Endothelial cell of umbilical vein (primary cell): ENCODE measurements around the gene SRBD1. TPM values are rescaled to one million over a fixed set of nuclear protein-coding genes. Genes with fewer than 3 reads are reported as not detected.

Source experiments
- BruUV-seq: library from RNA; stranded (reverse); fragments of 400-500 nt; replicated peaks from 2 replicates; lab custom pipeline; 2021; lab: Mats Ljungman, UMichigan
- CTCF ChIA-PET: fragments of 300-600, 350-600 bp; sonication (Branson Sonifier 250); formaldehyde crosslinking; loops from one replicate; lab custom pipeline; 2021; ENCODE audit warnings: antibody characterized with exemption, inconsistent platforms; lab: Charles Lee
- POLR2A ChIA-PET: fragments of 300-600, 350-600 bp; sonication (Branson Sonifier 250); formaldehyde crosslinking; loops from one replicate; lab custom pipeline; 2021; ENCODE audit warnings: antibody characterized with exemption, inconsistent platforms; lab: Charles Lee
- DNase-seq: peaks from one replicate; pipeline ENCODE4 v3.0.0-alpha.2; 2011; ENCODE audit warnings: low read depth, low spot score
- FAIRE-seq: peaks from 2 replicates; lab custom pipeline; 2011; peaks lifted over from hg19 to GRCh38; lab: Jason Lieb, UNC
- H2AFZ ChIP-seq: 2 replicates; pipeline ENCODE4 v1.6.0; 2012; ENCODE audit warnings: low read depth, low read length, control low read depth, inconsistent platforms
- H3K27ac ChIP-seq: 2 replicates; pipeline ENCODE4 v1.5.1; 2011; ENCODE audit warnings: low read depth, mild to moderate bottlenecking, control low read depth, low read length, moderate library complexity; ENCODE audit not compliant: insufficient read depth
- H3K27me3 ChIP-seq, 2 experiments: 2 replicates each; pipeline versions ENCODE4 v1.6.0 to v1.6.1; 2011; ENCODE audit warnings: low read length in 2 of 2, mixed read lengths in 1 of 2; ENCODE audit not compliant: control insufficient read depth in 2 of 2, insufficient read depth in 2 of 2
- H3K36me3 ChIP-seq, 2 experiments: 2 replicates in 1 of 2; 3 replicates in 1 of 2; pipeline ENCODE4 v1.5.1; 2011; ENCODE audit warnings: low read length in 2 of 2, mild to moderate bottlenecking in 1 of 2, moderate library complexity in 1 of 2; ENCODE audit not compliant: control insufficient read depth in 2 of 2, insufficient read depth in 2 of 2; ENCODE audit errors: extremely low read depth in 1 of 2
- H3K4me1 ChIP-seq: 3 replicates; pipeline ENCODE4 v1.5.1; 2011; ENCODE audit warnings: mild to moderate bottlenecking, low read length; ENCODE audit not compliant: control insufficient read depth, insufficient read depth; ENCODE audit errors: extremely low read depth
- H3K4me2 ChIP-seq: 2 replicates; pipeline ENCODE4 v1.6.1; 2011; ENCODE audit warnings: low read length, control low read depth, mixed read lengths; ENCODE audit not compliant: insufficient read depth
- H3K4me3 ChIP-seq, 3 experiments: fragments of 200-600 bp in 1 of 3; sonication (generic), shearing (Covaris generic) in 1 of 3; replicated peaks in 1 of 3; 2 replicates each; pipeline ENCODE4 v1.5.1; 2011 to 2016; ENCODE audit warnings: control low read depth in 3 of 3, low read length in 3 of 3, mild to moderate bottlenecking in 2 of 3, inconsistent platforms in 1 of 3, low read depth in 1 of 3, moderate library complexity in 1 of 3; ENCODE audit not compliant: insufficient read depth in 1 of 3
- H3K79me2 ChIP-seq: 2 replicates; pipeline ENCODE4 v1.6.0; 2012; ENCODE audit warnings: low read length, inconsistent platforms; ENCODE audit not compliant: control insufficient read depth, insufficient read depth
- H3K9ac ChIP-seq: replicated peaks from 2 replicates; pipeline ENCODE3; 2011; ENCODE audit warnings: low read length, control low read depth; ENCODE audit not compliant: insufficient read depth; ENCODE audit errors: extremely low read depth
- H3K9me1 ChIP-seq: replicated peaks from 3 replicates; pipeline ENCODE4 v1.6.0; 2011; ENCODE audit warnings: mild to moderate bottlenecking, low read length; ENCODE audit not compliant: control insufficient read depth, insufficient read depth; ENCODE audit errors: extremely low read depth
- H3K9me3 ChIP-seq: replicated peaks from 2 replicates; pipeline ENCODE4 v1.5.1; 2012; ENCODE audit warnings: low read length, inconsistent platforms; ENCODE audit not compliant: control insufficient read depth, insufficient read depth
- H4K20me1 ChIP-seq: replicated peaks from 2 replicates; pipeline ENCODE3; 2011; ENCODE audit warnings: mild to moderate bottlenecking, low read length; ENCODE audit not compliant: control insufficient read depth, insufficient read depth; ENCODE audit errors: extremely low read depth
- CTCF ChIP-seq, 2 donors: IDR thresholded peaks; 1 replicate in 1 of 2; 2 replicates in 1 of 2; pipeline ENCODE4 v1.5.1; 2011; ENCODE audit warnings: low read length in 2 of 2, mild to moderate bottlenecking in 2 of 2, moderate library complexity in 2 of 2, control low read depth in 1 of 2, inconsistent platforms in 1 of 2, low read depth in 1 of 2; ENCODE audit not compliant: insufficient read depth in 1 of 2; ENCODE audit errors: extremely low read depth in 1 of 2
- EZH2 ChIP-seq: IDR thresholded peaks from 2 replicates; pipeline ENCODE4 v1.6.1; 2012; ENCODE audit warnings: borderline replicate concordance, low read depth, mild to moderate bottlenecking, moderate library complexity, low read length, inconsistent platforms; ENCODE audit not compliant: severe bottlenecking
- FOS ChIP-seq: IDR thresholded peaks from 2 replicates; pipeline ENCODE4 v1.6.1; 2011; ENCODE audit warnings: mild to moderate bottlenecking, low read length, moderate library complexity, borderline replicate concordance; ENCODE audit not compliant: insufficient read depth
- GATA2 ChIP-seq: IDR thresholded peaks from 2 replicates; pipeline ENCODE4 v1.7.0; 2011; ENCODE audit warnings: low read depth, mild to moderate bottlenecking, moderate library complexity, mixed read lengths, low read length; ENCODE audit not compliant: insufficient read length, insufficient read depth
- JUN ChIP-seq: IDR thresholded peaks from 2 replicates; pipeline ENCODE4 v1.6.1; 2011; ENCODE audit warnings: borderline replicate concordance, low read depth; ENCODE audit not compliant: insufficient read length, insufficient read depth
- MYC ChIP-seq: IDR thresholded peaks from one replicate; pipeline ENCODE4 v1.6.1; 2011; ENCODE audit warnings: mild to moderate bottlenecking, low read depth, low read length
- POLR2A ChIP-seq: IDR thresholded peaks from 2 replicates; pipeline ENCODE4 v1.6.1; 2012; ENCODE audit warnings: low read depth, mild to moderate bottlenecking, control low read depth, low read length
- POLR2AphosphoS5 ChIP-seq: IDR thresholded peaks from 2 replicates; pipeline ENCODE4 v1.6.1; 2012; ENCODE audit warnings: low read depth, mild to moderate bottlenecking, control low read depth, low read length, moderate library complexity; ENCODE audit not compliant: insufficient read depth
- dilution Hi-C: fragments of 300-500 bp; cut with MboI; formaldehyde crosslinking; loops from one replicate; pipeline ENCODE4 v1.15.0; 2019; ENCODE audit warnings: low sequenced_read_pairs; ENCODE audit not compliant: extremely low pct_ligation_motif_present
- intact Hi-C: fragments of 100-400 bp; cut with micrococcal nuclease; formaldehyde crosslinking; loops from one replicate; pipeline ENCODE4 v1.10.0; 2022
- polyA plus RNA-seq, 4 experiments: library from polyadenylated mRNA; depleted of rRNA in 3 of 4; stranded (reverse) in 3 of 4; unstranded in 1 of 4; fragments of >200 nt; gene quantifications; 2 replicates each; pipeline versions ENCODE4 v1.2.1 to v1.2.3, GENCODE V29; 2011 to 2012; ENCODE audit warnings: missing spikeins in 1 of 4
- total RNA-seq: library from RNA; stranded (reverse); gene quantifications from 2 replicates; pipeline ENCODE4 v1.2.3, GENCODE V29; 2021
- TF ChIP-seq, protein P1 (sequence below): IDR thresholded peaks from 2 replicates; pipeline ENCODE4 v1.6.1; 2011; ENCODE audit not compliant: insufficient read depth, insufficient read length

The SRBD1 gene
- total and polyA plus RNA-seq, 2 donors (not counting 3 experiments of a cell fraction or from before 2014, with no cell fraction given): 3.7 to 12.5 TPM

GRCh38 chr2:45390441-45390840 lies 220.6 kb downstream of the SRBD1 start:
- Histone ChIP-seq H3K27ac (no peak overlapping the region), H3K4me1 (peaks cover 10% of the 10 kb centered on the region), H3K36me3 (no peaks in the 10 kb centered on the region), H3K9me3 (no peaks in the 10 kb centered on the region), H3K9me1 (no peaks in the 10 kb centered on the region), H3K9ac (no peak overlapping the region), H3K4me2 (no peak overlapping the region), H3K79me2 (no peaks in the 10 kb centered on the region), H2AFZ (peak overlapping the region; percentile 5), H3K4me3 (no peak overlapping the region), H4K20me1 (no peaks in the 10 kb centered on the region), H3K27me3 (no peaks in the 10 kb centered on the region)
- ChIA-PET CTCF (interaction anchor here (1.3 to 1.6 kb wide), 2 partner anchors 10 to 29 kb away, joined by 3 read pairs; no protein-coding TSS in a partner anchor), POLR2A (no interaction called here)
- dilution Hi-C loops (no loop called here), intact Hi-C loops (no loop called here)
- DNase-seq: peak; percentile 78
- TF ChIP-seq FOS (no peak), EZH2 (no peak), POLR2A (no peak), CTCF (IDR thresholded peaks at IDR 0.05; ENCODE audit: extremely low read depth in 1 of 2, insufficient read depth in 1 of 2, low read depth in 1 of 2, low read length in 2 of 2) (no peak), GATA2 (no peak), MYC (no peak), JUN (no peak), POLR2AphosphoS5 (no peak)
- TF ChIP-seq, protein P1, sequence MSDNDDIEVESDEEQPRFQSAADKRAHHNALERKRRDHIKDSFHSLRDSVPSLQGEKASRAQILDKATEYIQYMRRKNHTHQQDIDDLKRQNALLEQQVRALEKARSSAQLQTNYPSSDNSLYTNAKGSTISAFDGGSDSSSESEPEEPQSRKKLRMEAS: no peak
- no peak for FAIRE-seq
- no TSS peak for BruUV-seq
